ENCODE results near the gene TLL1. TPM values are rescaled to one million over a fixed set of nuclear protein-coding genes. Genes with fewer than 3 reads are reported as not detected.

Gene TLL1
- total RNA-seq, 1 experiment from 2014 or later, result not detected

DNA sequence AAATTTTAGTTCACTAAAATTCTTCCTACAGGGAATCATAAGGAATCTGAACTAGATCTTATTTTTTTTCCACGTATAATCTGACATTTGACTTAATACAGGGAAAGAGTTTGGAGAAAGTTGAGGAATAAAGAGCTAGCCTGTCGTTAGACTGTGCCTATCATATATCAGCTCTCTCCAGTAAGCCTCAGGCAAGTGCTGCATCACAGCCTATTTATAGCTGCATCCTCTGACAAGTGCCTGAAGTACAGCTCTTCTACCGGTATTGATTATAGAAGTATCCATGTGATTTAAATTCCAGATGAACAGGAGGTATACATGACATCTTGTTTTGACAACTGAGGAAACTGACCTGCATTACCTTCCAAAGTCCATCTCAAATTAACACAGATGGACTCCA lies 248.9 kb downstream of the TLL1 start:
- Histone ChIP-seq H2BK5ac (ENCODE audit: insufficient read length, low read length) (no peak overlapping the region), H2BK15ac (ENCODE audit: low read depth, low read length) (no peak overlapping the region), H3K23me2 (ENCODE audit: insufficient read length, low read depth, low read length, poor library complexity, severe bottlenecking) (no peaks in the 10 kb centered on the region), H4K91ac (ENCODE audit: insufficient read length, low read depth, low read length) (no peak overlapping the region), H3K9me3 (ENCODE audit: control insufficient read depth, low read depth, low read length) (no peaks in the 10 kb centered on the region), H2AK5ac (ENCODE audit: insufficient read length, low read length) (no peak overlapping the region), H3K9ac (ENCODE audit: extremely low read depth, insufficient read length, low read length) (no peak overlapping the region), H3K27ac (ENCODE audit: insufficient read length, low read depth, low read length) (no peak overlapping the region), H3K79me1 (ENCODE audit: insufficient read depth, low read depth, low read length, poor library complexity, severe bottlenecking) (no peaks in the 10 kb centered on the region), H2BK20ac (ENCODE audit: low read depth, low read length, poor library complexity, severe bottlenecking) (no peak overlapping the region), H4K5ac (ENCODE audit: insufficient read length, low read depth, low read length) (no peak overlapping the region), H3K23ac (ENCODE audit: insufficient read length, low read depth, low read length) (no peak overlapping the region), H3K79me2 (ENCODE audit: insufficient read depth, low read length) (no peaks in the 10 kb centered on the region), H3K4ac (ENCODE audit: low read depth, low read length) (no peak overlapping the region), H2AFZ (ENCODE audit: low read length) (no peak overlapping the region), H3K4me1 (ENCODE audit: insufficient read depth, low read length) (no peaks in the 10 kb centered on the region), H4K8ac (replicated peaks; ENCODE audit: insufficient read length, low read depth, low read length) (no peak overlapping the region), H2BK12ac (ENCODE audit: insufficient read length, low read depth, low read length) (no peak overlapping the region), H3K4me2 (ENCODE audit: insufficient read depth, insufficient read length, low read length) (no peak overlapping the region), H3T11ph (ENCODE audit: low read length) (no peak overlapping the region), H3K14ac (ENCODE audit: insufficient read depth, low read length) (no peak overlapping the region), H2BK120ac (ENCODE audit: low read depth, low read length, poor library complexity, severe bottlenecking) (no peak overlapping the region), H3K56ac (ENCODE audit: insufficient read length, low read depth, low read length) (no peak overlapping the region), H3K18ac (ENCODE audit: insufficient read length, low read depth, low read length) (no peak overlapping the region), H4K20me1 (ENCODE audit: control insufficient read depth, insufficient read depth, insufficient read length) (no peaks in the 10 kb centered on the region), H3K27me3 (ENCODE audit: insufficient read depth, low read length) (no peaks in the 10 kb centered on the region)
- Mint-ChIP-seq H3K27ac (no peak overlapping the region), H3K4me3 (no peak overlapping the region), H3K4me1 (no peaks in the 10 kb centered on the region), H3K36me3 (ENCODE audit: insufficient read depth in 1 of 3, low read depth in 3 of 3) (no peaks in the 10 kb centered on the region), H3K9me3 (no peaks in the 10 kb centered on the region), H3K27me3 (ENCODE audit: low read depth) (no peaks in the 10 kb centered on the region; the same call in 1 of the 2 replicates)
- DNase-seq, result no peak
- TF ChIP-seq, protein P1, sequence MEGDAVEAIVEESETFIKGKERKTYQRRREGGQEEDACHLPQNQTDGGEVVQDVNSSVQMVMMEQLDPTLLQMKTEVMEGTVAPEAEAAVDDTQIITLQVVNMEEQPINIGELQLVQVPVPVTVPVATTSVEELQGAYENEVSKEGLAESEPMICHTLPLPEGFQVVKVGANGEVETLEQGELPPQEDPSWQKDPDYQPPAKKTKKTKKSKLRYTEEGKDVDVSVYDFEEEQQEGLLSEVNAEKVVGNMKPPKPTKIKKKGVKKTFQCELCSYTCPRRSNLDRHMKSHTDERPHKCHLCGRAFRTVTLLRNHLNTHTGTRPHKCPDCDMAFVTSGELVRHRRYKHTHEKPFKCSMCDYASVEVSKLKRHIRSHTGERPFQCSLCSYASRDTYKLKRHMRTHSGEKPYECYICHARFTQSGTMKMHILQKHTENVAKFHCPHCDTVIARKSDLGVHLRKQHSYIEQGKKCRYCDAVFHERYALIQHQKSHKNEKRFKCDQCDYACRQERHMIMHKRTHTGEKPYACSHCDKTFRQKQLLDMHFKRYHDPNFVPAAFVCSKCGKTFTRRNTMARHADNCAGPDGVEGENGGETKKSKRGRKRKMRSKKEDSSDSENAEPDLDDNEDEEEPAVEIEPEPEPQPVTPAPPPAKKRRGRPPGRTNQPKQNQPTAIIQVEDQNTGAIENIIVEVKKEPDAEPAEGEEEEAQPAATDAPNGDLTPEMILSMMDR (conservative IDR thresholded peaks at IDR 0.05), result no peak
- no CpG with 5 or more reads among the region's 3 CpGs for WGBS (ENCODE audit: extremely low coverage, insufficient read length, low lambda C conversion rate)
